ENCODE measurements around the gene THAP11. TPM values are rescaled to one million over a fixed set of nuclear protein-coding genes. Genes with fewer than 3 reads are reported as not detected.

THAP11 gene
- polyA plus RNA-seq, 1 donor from 2014 or later, result 42.6 TPM

- peak overlapping the region; percentile 88 for H3K9ac ChIP-seq (ENCODE audit: low read length)
- H3K4me3 ChIP-seq (ENCODE audit: low read length), result peak overlapping the region; percentile 87
- H3K9me2 ChIP-seq (ENCODE audit: insufficient read depth, low read length), result no peaks in the 10 kb centered on the region
- no peaks in the 10 kb centered on the region for H3K36me3 ChIP-seq (ENCODE audit: insufficient read depth, low read length)
- H3F3A ChIP-seq (ENCODE audit: insufficient read depth, low read length, poor library complexity, severe bottlenecking), result no peaks in the 10 kb centered on the region
- peaks cover 26% of the 10 kb centered on the region for H3K79me2 ChIP-seq (replicated peaks; ENCODE audit: insufficient read depth, low read length)
- no peaks in the 10 kb centered on the region for H3K9me3 ChIP-seq (ENCODE audit: low read length)
- peak overlapping the region; percentile 72 for H3K4me2 ChIP-seq (ENCODE audit: low read length)
- no peak for TF ChIP-seq CTCF (IDR thresholded peaks at IDR 0.05; ENCODE audit: poor library complexity, severe bottlenecking)
- peak; percentile 19 for TF ChIP-seq REST (IDR thresholded peaks at IDR 0.05; ENCODE audit: borderline replicate concordance)
- H3K27ac ChIP-seq (ENCODE audit: low read length), result peak overlapping the region; percentile 60
- peak overlapping the region; percentile 41 for H2AFZ ChIP-seq (ENCODE audit: low read depth, low read length)
- H4K20me1 ChIP-seq (ENCODE audit: insufficient read depth), result no peaks in the 10 kb centered on the region
- H3K27me3 ChIP-seq (ENCODE audit: insufficient read depth, low read depth, low read length), result no peaks in the 10 kb centered on the region
Measured at GRCh38 chr16:67873435-67874370, 31.6 kb downstream of the THAP11 start.

GRCh38 chr16:67874372-67874771 is 32.3 kb downstream of the THAP11 start:
- Histone ChIP-seq H3K9me3 (ENCODE audit: low read length) (no peaks in the 10 kb centered on the region), H3K9me2 (ENCODE audit: insufficient read depth, low read length) (no peaks in the 10 kb centered on the region), H2AFZ (ENCODE audit: low read depth, low read length) (no peak overlapping the region), H3K27ac (ENCODE audit: low read length) (no peak overlapping the region), H3K9ac (ENCODE audit: low read length) (peak overlapping the region; percentile 88), H3K79me2 (replicated peaks; ENCODE audit: insufficient read depth, low read length) (peaks cover 26% of the 10 kb centered on the region), H3K4me2 (ENCODE audit: low read length) (peak overlapping the region; percentile 72), H3K27me3 (ENCODE audit: insufficient read depth, low read depth, low read length) (no peaks in the 10 kb centered on the region), H4K20me1 (ENCODE audit: insufficient read depth) (no peaks in the 10 kb centered on the region), H3F3A (ENCODE audit: insufficient read depth, low read length, poor library complexity, severe bottlenecking) (no peaks in the 10 kb centered on the region), H3K36me3 (ENCODE audit: insufficient read depth, low read length) (no peaks in the 10 kb centered on the region), H3K4me3 (ENCODE audit: low read length) (peak overlapping the region; percentile 87)
- TF ChIP-seq REST (IDR thresholded peaks at IDR 0.05; ENCODE audit: borderline replicate concordance), result no peak
- no peak for TF ChIP-seq MXI1 (conservative IDR thresholded peaks at IDR 0.05; ENCODE audit: poor library complexity, severe bottlenecking)
- no peak for TF ChIP-seq CTCF (IDR thresholded peaks at IDR 0.05; ENCODE audit: poor library complexity, severe bottlenecking)
- TF ChIP-seq POLR2AphosphoS5 (IDR thresholded peaks at IDR 0.05), result no peak
- TF ChIP-seq TAF1 (IDR thresholded peaks at IDR 0.05; ENCODE audit: low read depth), result no peak
- no peak for TF ChIP-seq RAD21 (conservative IDR thresholded peaks at IDR 0.05)
- no peak for TF ChIP-seq SMC3 (conservative IDR thresholded peaks at IDR 0.05; ENCODE audit: poor library complexity)
- TF ChIP-seq EP300 (conservative IDR thresholded peaks at IDR 0.05; ENCODE audit: poor library complexity, severe bottlenecking), result no peak
- no peak for TF ChIP-seq EZH2 (IDR thresholded peaks at IDR 0.05; ENCODE audit: borderline replicate concordance, insufficient read depth, low read length, poor library complexity, severe bottlenecking)

All from neural cell (in vitro differentiated cells).